ENCODE results near the gene SLC9A8. TPM values are rescaled to one million over a fixed set of nuclear protein-coding genes. Genes with fewer than 3 reads are reported as not detected.
"Not testable (repeated sequence)": the region's sequence is repeated elsewhere in the genome, so short reads cannot be mapped to it uniquely, and the experiment has no call there.

The SLC9A8 gene
- total RNA-seq, 1 donor from 2014 or later = 10.3 TPM

DNA sequence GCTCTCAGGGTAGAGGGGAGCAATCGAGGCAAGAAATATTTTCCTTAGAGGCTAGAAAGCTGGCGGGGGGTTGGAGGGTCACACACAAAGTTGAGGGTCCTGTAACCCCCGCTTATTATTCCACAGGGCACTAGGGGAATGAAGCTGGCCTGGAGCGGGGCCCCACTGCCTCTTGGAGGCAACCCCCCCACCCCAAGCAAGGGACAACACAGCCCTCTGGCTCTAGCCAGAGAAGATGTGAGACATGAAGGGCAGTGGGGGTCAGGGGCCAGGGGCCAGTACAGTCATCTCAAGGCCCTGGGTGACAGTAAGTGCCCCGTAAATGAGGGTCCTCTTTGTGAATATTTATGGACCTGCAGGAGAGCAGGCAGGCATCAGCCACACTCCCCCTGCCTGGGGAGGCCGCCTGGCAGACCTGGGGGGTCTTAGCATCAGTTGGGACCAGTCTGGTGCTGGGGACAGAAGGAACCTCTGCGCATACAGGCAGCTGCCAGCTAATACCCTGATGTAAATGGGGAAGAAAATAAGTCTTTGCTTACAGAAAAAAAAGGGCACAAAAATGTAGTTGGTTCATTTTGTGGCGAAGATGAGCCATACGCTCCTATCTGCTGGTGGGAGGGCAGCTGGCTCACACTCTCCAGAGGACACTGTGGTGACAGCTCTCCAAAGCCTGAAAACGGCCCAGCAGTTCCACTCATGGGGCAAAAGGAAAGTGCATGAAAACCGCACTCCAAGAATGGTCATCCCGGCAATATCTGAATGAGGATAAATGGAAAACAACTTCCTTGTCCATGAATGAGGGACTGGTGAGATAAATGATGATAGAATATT is 80.8 kb downstream of the SLC9A8 start:
- no peak for DNase-seq (ENCODE audit: low read depth in 2 of 2)

DNA sequence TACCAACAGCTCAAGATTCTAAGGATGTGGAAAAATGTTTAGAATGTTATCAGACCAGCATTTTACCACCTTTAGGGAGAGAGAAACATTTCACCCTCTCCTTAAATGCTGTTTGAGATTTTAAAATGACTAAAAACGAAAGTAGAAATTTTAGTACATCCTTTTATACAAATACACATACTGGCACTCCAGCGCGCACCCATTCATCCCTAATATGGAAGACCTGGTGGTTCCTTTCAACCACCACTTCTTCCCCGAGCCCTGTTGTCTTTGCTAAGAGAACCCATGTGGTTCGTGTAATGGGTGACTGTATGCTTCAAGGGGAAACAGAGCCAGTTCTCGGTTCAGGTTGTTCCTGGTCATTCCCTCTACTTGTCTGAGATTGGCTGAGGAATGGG is 81.4 kb downstream of the SLC9A8 start:
- DNase-seq (ENCODE audit: low read depth in 2 of 2) = no peak

DNA sequence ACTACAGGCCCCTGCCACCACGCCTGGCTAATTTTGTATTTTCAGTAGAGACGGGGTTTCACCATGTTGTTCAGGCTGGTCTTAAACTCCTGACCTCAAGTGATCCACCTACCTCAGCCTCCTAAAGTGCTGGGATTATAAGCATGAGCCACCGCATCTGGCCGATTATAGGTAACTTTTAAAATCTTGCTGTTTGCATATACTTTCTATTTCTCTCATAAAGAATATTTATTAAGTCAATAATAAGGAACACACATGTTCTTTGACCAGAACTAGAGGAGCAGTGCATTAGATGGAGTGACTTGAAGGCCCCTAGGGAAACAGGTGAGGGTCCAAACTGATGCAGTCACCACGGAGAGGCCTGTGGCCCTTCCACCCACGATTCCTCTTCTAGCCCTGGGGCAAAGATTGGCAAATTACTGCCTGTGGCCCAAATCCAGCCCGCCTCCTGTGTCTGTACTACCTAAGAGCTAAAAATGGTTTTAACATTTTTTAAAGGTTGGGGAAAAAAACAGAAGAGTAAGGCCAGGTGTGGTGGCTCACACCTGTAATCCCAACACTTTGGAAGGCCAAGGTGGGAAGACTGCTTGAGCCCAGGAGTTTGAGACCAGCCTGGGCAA is 83.0 kb downstream of the SLC9A8 start:
- DNase-seq (ENCODE audit: low read depth in 2 of 2) = not testable (repeated sequence)

DNA sequence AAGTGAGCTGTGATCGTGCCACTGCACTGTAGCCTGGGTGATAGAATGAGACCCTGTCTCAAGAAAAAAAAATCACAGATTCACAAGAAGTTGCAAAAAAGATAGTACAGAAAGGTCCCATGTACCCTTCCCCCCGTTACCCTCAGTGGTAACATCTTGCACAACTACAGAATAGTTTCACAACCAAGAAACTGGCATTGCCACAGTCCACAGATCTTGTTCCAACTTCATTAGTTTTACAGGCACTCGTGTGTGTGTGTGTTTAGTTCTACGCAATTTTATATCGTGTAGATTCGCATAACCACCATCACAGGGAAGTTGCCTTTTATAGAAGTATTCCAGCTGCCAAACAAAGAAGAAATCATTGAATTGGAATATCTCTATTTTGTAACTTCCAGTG is 83.6 kb downstream of the SLC9A8 start:
- no peak for DNase-seq (ENCODE audit: low read depth in 2 of 2)

DNA sequence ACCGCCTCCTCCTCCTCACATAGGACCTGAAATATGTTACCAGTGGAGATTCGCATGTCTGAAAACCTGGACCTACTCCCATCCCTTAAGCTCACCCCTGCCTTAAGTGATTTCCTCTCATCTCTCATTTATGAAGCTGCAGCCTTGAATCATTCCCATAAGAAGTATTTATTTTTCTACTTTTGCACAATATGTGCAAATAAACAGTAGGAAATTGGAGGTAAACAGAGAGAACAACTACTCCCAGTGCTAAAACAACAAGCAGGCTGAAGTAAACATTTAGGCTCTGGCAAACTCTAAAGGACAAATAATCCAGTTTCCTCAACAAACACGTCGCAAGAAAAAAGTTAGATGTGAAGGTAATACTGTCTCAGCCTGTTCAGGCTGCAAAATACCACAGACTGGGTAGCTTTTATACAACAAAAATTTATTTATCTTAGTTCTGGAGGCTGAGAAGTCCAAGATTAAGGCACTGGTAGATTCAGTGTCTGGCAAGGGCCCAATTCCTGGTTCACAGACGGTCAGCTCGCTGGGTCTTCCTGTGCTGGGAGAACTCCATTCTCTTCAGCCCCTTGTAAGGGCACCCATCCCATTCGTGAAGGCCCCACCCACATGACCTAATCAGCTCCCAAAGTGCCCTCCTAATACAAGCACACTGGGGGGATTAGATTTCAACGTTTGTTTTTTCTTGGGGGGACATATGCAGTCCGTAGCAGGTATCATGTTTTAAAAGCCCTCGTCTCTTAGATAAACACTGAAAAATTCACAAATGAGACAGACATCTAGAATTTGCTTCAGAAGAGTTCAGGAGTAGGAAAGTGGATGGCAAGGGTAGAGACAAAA is 87.1 kb downstream of the SLC9A8 start:
- peak in 1 of 2 donors; percentile 32 for DNase-seq (ENCODE audit: low read depth in 2 of 2)

DNA sequence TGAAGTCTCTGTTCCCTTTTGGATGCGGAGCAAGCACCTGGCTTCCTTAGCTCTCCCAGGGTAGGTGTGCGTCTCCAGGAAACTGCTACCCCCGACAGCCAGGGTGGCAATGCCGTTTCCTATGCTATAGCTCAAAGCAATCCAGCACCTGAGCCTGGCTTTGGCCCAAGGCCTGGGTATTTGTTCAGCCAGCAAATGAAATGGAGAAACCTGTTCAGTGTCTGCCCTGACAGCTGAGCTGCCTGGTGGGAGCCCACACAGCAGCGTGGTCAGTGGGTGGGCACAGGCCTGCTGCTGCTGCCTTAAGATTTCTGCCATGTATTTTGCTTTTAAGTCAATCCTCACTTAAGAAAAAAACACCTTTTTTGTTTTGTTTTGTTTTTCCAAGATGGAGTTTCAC is 89.0 kb downstream of the SLC9A8 start:
- no peak for DNase-seq (ENCODE audit: low read depth in 2 of 2)

DNA sequence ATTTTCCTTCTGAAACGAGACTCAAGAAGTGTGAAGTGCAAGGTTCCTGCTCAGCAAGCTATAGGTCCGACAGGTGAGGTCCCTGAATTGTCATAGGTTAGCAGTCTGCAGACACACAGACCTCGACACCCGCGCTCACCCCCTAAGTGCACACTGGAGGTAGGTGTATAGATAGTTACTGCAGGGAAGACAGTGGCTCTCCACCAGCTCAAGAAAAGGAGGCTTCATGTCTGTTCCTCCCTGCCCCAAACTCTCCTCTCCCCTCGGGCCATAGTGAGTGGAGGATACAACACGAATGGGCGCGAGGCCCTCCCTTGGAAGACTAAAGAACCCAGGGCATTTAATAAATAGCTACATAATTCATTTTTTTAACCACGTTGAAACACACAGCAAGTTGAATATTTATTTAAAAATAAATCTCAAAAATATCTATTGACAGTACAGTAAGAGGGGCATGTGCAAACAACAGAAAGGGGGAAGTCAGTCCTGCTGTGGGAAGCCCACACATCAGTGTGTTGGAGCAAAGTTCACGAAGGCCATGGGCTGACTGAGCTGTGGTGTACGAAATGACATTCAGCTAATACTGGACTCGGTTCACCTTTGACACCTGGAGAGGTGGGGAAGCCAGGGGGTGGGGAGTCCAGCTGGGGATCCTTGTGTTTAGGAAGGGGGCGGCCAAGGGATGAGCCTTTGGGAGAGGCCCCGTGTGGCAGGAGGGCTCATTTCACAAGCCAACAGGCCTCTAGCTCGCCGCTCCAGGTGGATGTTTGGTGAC is 92.0 kb downstream of the SLC9A8 start:
- no peak for DNase-seq (ENCODE audit: low read depth in 2 of 2)

DNA sequence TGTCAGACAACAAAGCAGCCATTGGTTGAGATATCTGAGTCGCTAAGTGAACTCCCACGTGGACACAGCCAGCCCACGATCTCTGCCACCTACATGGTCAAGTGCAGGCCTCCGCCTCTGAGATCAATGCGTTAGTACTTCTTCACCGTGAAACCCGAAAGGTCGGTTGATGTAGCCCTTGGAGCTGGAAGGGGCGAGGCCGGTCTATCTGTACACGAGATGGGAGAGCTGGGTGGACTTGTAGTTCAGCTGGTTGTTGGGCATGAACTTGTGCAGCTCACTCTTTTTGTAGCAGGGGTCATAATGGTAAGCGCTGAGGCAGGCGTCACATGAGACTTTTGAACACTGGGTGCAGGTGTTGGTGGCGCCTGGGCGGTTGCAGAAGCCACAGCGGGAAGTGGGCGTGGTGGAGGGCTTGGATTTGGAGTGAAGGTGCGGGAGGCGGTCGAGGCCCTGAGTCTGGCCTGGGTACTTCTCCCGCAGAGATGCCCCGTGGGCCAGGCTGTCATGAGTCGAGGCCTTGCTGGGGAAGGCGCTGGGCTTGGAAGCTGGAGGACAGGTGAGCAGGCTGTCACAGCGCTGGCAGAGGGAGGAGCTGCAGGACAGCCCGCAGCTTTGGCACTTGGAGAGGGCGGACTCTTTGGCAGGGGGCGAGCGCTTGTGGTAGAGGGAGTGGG is 92.9 kb downstream of the SLC9A8 start:
- no peak for DNase-seq (ENCODE audit: low read depth in 2 of 2)

DNA sequence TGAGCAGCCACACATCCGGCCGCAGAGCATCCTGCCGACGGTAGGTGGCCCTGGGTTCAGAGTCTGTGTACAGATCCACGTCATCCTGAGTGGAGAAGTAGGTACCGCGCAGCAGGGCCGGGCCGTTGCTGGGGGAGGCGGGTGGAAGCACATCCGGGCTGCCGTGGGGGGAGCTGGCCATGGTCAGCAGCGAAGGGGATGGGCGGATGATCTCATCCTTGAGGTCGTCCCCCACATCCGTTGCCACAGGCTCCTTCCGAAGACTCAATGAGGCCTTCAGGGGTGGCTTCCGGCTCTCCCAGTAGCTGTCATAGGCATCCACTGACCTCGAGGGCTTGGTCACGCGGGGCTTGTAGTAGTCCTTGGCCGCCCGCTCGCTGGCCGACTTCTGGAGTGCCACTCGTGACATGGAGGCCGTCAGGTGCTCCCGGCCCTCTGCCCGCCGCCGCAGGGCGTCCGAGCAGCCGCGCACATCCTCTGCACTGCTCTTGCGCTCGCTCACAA is 93.5 kb downstream of the SLC9A8 start:
- no peak for DNase-seq (ENCODE audit: low read depth in 2 of 2)

DNA sequence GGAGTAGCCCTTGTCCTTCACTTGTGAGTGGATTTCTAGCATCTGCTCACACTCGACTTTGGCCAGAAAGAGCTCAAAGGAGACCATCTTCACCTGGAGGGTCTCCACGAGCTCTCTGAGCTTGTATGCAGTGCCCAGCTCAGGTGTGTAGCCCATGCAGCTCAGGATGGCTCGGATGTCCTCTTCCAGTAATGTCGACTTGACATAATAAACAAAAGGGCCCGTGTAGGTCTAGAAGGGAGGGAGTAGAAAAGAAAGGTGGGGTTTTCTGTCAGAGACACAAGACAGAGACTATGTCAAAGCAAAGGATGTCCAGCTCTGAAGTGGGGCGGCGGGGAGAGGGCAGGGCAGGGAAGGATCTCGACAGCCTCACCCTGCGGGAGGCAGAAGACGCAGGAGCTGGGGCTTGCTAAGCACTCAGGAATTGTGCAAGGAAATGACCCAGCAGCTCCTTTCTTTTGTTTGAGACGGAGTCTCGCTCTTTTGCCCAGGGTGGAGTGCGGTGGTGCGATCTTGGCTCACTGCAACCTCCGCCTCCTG is 94.1 kb downstream of the SLC9A8 start:
- no peak for DNase-seq (ENCODE audit: low read depth in 2 of 2)

DNA sequence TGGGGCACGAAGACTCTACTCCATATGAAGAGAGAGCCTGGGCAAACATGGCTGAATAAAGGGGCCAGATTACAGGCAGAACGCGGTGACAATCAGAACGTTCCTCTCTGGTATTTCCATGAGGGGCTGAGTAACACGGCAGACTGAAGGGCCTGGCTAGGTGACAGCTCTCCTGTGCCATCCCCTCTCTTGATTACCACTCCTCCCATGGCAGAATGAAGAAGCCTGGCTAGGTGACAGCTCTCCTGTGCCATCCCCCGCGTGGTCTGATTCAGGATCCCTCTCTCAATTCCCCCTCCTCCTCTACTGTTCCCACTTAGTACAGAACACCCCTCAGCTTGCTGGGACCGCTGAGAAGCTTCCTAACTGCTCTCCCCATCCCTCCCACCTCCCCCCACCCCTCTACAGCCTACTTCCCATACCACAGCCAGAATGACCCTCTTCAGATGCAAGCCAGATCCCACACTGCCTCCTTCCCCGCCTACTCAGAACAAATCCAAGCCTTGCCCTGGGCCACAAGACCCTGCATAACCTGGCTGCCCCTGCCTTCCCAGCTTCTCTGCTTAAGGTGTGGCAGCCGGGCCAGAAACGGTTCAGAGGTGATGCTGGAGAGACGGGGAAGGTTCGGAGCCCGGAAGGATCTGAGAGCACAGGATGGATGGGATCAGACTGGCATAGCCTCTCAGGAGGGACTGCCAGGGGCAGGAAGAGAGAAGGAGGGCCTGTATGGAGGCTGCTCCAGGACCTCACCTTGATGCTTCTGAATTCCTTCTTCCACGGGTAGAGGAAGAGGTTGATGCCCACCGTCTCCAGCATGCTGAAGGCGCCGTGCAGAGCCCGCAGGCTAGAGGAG is 95.0 kb downstream of the SLC9A8 start:
- DNase-seq (ENCODE audit: low read depth in 2 of 2) = no peak

DNA sequence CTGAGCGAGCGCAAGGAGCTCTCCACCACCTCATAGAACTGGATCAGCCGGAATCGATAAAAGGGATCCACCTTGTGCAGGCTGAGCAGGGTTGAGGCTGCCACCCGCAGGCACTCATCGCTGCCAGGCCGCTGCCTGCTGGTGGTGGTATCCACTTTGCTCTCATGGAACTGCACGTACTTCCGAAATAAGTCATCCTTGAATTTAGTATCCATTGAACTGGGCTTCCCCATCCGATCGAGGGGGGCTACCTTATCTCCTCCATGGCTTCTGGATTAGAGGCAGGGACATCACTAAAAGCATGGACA is 95.6 kb downstream of the SLC9A8 start:
- DNase-seq (ENCODE audit: low read depth in 2 of 2) = no peak

DNA sequence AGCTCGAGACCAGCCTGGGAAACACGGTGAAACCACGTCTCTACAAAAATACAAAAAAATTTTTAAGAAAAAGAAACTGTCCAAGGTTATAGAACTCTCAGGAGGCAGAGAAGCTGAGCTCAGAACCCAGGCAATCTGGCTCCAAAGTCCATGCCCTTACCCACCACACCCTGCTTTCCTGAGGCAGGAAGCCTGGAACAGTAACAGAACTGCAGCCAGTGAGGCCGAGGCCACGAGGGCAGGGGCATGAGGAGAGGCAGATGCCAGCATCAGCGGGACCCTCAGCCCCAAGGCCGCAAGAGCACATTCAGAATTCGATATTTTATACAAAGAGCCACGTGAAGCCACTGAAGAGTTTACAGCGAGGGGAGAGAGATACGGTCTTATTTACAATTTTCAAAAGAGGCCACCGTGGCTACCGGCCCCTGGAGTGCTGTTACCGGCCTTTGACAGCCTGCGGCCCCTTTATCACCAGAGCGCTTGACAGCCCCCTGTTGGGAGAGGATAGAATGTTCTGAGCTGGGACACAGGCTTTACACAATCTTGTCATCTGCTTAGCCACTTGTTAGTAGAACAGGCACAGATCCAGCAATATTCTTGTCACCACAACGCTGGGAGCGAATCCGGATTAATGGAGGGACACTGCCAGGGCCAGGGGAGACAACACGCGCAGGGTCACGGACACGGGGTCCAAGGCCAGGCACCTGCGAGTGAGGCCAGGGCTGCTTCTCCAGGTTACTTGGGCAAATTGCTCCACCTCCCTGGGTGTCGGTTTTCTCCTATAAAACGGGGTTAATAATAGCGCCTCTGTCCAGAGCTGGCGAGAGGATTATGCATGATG is 97.1 kb downstream of the SLC9A8 start:
- peak; percentile 58 to 71 for DNase-seq (ENCODE audit: low read depth in 2 of 2)

DNA sequence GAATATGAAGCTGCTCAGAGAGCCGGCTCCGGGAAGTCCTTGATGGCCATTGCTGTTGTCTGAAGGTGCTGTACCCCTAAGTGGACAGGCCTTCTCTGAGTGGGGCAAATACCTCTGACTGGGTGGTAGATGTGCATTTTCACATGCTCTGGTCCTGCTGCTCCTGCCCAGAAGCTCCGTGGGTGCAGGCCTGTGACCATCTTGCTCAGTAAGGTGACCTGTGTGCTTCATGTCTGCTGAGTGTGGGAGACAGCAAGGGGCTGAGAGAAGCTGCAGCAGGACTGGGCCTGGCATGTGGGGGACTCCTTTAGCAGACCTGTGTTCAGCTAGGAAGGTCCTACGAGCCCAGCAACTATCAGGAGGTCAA is 97.7 kb downstream of the SLC9A8 start:
- no peak for DNase-seq (ENCODE audit: low read depth in 2 of 2)

DNA sequence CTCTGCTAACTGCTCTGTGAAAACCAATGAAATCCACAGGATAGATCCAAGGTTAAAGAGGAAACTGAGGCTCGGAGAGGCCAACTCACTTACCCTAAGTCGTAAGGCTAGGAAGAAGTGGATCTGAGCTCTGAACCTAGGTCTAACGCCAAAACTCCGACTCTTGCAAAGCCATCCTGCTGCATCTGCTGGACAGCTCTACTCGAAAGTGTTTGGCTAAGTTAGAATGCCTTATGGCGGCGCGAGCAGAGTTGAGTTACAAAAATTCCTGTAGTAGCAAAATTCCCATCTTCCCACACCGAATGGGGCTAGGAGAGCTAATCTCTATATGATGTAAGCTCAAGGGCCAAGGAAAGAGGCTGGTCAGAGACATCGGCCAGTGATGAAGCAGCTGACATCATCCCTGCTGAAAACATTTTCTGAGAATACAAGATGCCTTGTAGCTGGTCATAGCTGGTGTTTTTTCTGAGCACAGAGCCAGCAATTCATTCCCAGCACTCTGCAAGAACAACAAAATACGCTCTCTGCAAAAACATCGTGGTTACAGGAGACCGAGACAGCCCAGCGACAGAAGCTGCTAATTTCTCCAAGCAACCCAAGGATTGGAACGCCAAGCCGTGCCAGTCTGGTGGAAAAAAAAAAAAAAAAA is 100.9 kb downstream of the SLC9A8 start:
- no peak for DNase-seq (ENCODE audit: low read depth in 2 of 2)

DNA sequence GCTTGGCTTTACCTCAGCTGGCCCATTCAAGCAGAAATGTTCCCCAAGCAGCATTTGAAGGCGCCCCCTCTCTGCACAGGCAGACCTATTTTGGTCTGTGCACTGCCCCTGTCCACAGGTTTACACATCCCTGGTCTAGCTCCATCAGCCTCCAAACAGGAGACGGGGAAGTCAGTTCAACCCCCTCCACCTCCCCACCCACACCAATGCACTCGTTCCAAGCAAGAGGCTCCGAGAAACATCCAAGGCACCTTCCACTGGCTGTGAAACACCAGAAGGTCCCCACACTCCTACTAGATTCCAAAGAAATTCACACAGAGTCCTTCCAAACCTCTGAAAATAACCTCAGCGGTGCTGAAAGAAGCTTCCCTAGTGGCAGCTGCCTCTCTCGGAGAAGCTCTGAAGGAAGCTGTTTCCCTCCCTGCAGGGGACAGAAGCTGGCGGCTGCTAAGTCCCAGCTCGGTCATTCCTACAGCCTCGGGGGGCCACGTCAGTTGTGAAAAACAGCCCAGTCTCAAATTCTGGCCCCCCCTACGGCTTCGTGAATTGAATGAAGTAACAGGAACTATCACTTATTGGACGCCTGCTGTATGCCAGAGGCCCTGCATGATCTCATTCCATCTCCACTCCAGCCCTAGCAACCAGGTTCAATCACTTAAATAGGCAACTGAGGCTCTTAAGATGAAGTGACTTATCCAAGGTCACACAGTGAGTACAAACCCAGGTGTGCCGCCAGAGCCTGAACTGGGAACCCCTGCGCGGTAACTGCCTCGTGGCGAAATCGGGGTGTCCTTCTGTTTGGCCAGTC is 101.9 kb downstream of the SLC9A8 start:
- DNase-seq (ENCODE audit: low read depth in 2 of 2) = peak in 1 of 2 donors; percentile 55

DNA sequence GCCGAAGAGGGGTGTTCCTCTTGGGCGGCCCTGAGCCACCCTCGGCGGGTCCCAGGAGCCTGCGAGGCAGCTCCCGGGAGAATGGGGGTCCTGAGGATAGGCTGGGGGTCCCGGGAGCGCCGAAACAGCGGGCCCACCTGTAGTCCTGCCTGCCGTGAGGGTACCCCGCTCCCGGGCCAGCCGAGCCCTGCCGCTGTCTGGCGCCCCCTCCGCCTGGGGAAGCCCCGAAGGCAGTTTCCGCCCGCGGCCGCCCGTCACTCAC is 102.4 kb downstream of the SLC9A8 start:
- DNase-seq (ENCODE audit: low read depth in 2 of 2) = no peak

All from lung microvascular endothelial cell (primary cell).